ENCODE results near the gene BMP6. TPM values are rescaled to one million over a fixed set of nuclear protein-coding genes. Genes with fewer than 3 reads are reported as not detected.

The BMP6 gene
- total and polyA plus RNA-seq, 2 donors (not counting 3 experiments of a cell fraction or from before 2014, with no cell fraction given) = 221 to 276 TPM

DNA sequence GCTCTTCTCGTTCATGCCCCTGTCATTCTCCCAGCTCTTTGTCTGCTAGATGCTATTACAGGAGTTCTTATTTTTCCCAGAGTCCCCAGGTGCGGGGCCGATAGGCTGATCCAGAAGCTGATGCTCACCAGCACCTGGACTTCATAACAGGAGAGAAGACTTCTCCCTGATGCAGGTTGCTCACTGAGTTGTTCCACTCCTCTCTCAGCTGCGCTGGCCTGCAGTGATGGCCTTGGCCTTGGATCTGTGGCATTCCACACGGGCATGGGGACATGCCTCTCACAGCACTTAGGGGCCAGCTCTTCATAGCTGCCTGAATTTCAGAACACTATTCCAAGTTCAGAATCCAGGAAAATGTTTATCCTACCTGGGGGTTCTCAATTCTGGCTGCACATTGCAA is 191.8 kb downstream of the BMP6 start:
- Histone ChIP-seq H3K27me3 (ENCODE audit: control insufficient read depth in 2 of 2, insufficient read depth in 2 of 2, low read length in 2 of 2) (no peaks in the 10 kb centered on the region), H3K4me3 (replicated peaks in 1 of 3; ENCODE audit: insufficient read depth in 1 of 3, low read depth in 1 of 3, low read length in 3 of 3) (no peak overlapping the region), H3K9me3 (replicated peaks; ENCODE audit: control insufficient read depth, insufficient read depth, low read length) (no peaks in the 10 kb centered on the region), H4K20me1 (replicated peaks; ENCODE audit: control insufficient read depth, extremely low read depth, insufficient read depth, low read length) (no peaks in the 10 kb centered on the region), H3K9ac (replicated peaks; ENCODE audit: extremely low read depth, insufficient read depth, low read length) (no peak overlapping the region), H3K36me3 (ENCODE audit: control insufficient read depth in 2 of 2, extremely low read depth in 1 of 2, insufficient read depth in 2 of 2, low read length in 2 of 2) (no peaks in the 10 kb centered on the region), H3K9me1 (replicated peaks; ENCODE audit: control insufficient read depth, extremely low read depth, insufficient read depth, low read length) (no peaks in the 10 kb centered on the region), H3K27ac (ENCODE audit: insufficient read depth, low read depth, low read length) (no peak overlapping the region), H3K79me2 (ENCODE audit: control insufficient read depth, insufficient read depth, low read length) (no peaks in the 10 kb centered on the region), H3K4me2 (ENCODE audit: insufficient read depth, low read length) (no peak overlapping the region), H2AFZ (ENCODE audit: low read depth, low read length) (no peak overlapping the region), H3K4me1 (ENCODE audit: control insufficient read depth, extremely low read depth, insufficient read depth, low read length) (peaks cover 15% of the 10 kb centered on the region)
- CTCF ChIA-PET = interaction anchor here (0.8 to 1.0 kb wide), 3 partner anchors 9 to 32 kb away, joined by 3 to 4 read pairs (median 4); no protein-coding TSS in a partner anchor
- TF ChIP-seq POLR2A (IDR thresholded peaks at IDR 0.05; ENCODE audit: low read depth, low read length) = no peak
- TF ChIP-seq, protein P1, sequence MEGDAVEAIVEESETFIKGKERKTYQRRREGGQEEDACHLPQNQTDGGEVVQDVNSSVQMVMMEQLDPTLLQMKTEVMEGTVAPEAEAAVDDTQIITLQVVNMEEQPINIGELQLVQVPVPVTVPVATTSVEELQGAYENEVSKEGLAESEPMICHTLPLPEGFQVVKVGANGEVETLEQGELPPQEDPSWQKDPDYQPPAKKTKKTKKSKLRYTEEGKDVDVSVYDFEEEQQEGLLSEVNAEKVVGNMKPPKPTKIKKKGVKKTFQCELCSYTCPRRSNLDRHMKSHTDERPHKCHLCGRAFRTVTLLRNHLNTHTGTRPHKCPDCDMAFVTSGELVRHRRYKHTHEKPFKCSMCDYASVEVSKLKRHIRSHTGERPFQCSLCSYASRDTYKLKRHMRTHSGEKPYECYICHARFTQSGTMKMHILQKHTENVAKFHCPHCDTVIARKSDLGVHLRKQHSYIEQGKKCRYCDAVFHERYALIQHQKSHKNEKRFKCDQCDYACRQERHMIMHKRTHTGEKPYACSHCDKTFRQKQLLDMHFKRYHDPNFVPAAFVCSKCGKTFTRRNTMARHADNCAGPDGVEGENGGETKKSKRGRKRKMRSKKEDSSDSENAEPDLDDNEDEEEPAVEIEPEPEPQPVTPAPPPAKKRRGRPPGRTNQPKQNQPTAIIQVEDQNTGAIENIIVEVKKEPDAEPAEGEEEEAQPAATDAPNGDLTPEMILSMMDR (IDR thresholded peaks at IDR 0.05; ENCODE audit: extremely low read depth in 1 of 2, insufficient read depth in 1 of 2, low read depth in 1 of 2, low read length in 2 of 2) = no peak
- no peak for TF ChIP-seq JUN (IDR thresholded peaks at IDR 0.05; ENCODE audit: borderline replicate concordance, insufficient read depth, insufficient read length, low read depth)
- no peak for TF ChIP-seq MYC (IDR thresholded peaks at IDR 0.05; ENCODE audit: low read depth, low read length)
- TF ChIP-seq, protein P2, sequence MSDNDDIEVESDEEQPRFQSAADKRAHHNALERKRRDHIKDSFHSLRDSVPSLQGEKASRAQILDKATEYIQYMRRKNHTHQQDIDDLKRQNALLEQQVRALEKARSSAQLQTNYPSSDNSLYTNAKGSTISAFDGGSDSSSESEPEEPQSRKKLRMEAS (IDR thresholded peaks at IDR 0.05; ENCODE audit: insufficient read depth, insufficient read length) = no peak
- no peak for TF ChIP-seq POLR2AphosphoS5 (IDR thresholded peaks at IDR 0.05; ENCODE audit: insufficient read depth, low read depth, low read length)
- no peak for TF ChIP-seq FOS (IDR thresholded peaks at IDR 0.05; ENCODE audit: borderline replicate concordance, insufficient read depth, low read length)
- TF ChIP-seq GATA2 (IDR thresholded peaks at IDR 0.05; ENCODE audit: insufficient read depth, insufficient read length, low read depth, low read length) = no peak
- TF ChIP-seq EZH2 (IDR thresholded peaks at IDR 0.05; ENCODE audit: borderline replicate concordance, low read depth, low read length, severe bottlenecking) = no peak
- intact Hi-C loops (cut with micrococcal nuclease) (no loop called here), dilution Hi-C loops (cut with MboI; ENCODE audit: extremely low pct_ligation_motif_present, low sequenced_read_pairs) (no loop called here)
- BruUV-seq (replicated peaks) = no TSS peak
- FAIRE-seq = no peak
- POLR2A ChIA-PET = no interaction called here
- no peak for DNase-seq (ENCODE audit: low read depth, low spot score)

All from endothelial cell of umbilical vein (primary cell).